Fibroblast of mammary gland (primary cell): ENCODE results near the gene MORF4L2.
"Not testable (repeated sequence)": the region's sequence is repeated elsewhere in the genome, so short reads cannot be mapped to it uniquely, and the experiment has no call there.

Experiments used
- DNase-seq: peaks from one replicate; pipeline ENCODE4 v3.0.0-alpha.2; 2010; ENCODE audit warnings: low read depth
- H3K4me3 ChIP-seq: 2 replicates; pipeline ENCODE4 v1.5.1; 2011; ENCODE audit warnings: low read depth, mild to moderate bottlenecking, low read length, moderate library complexity; ENCODE audit not compliant: control insufficient read depth
- TF ChIP-seq, protein P1 (sequence below): conservative IDR thresholded peaks from 2 replicates; pipeline ENCODE4 v1.5.1; 2011; ENCODE audit warnings: low read depth, low read length, inconsistent platforms; ENCODE audit not compliant: control insufficient read depth, insufficient read depth

Gene MORF4L2

DNA sequence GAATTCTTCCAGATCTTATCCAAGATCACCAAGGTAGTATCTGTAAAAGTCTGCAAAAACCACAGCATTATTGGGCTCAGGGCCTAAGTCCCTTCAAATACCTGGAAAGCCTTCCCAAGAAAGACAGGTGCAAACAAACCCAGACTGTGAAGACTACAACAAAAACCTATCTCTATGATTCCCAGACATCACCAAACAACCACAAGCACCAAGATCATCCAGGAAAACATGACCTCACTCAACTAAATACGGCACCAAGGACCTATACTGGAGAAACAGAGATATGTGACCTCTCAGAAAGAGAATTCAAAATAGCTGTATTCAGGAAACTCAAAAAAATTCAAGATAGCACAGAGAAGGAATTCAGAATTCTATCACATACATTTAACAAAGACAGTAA lies 42.4 kb downstream of the MORF4L2 start:
- H3K4me3 ChIP-seq: no peak overlapping the region
- TF ChIP-seq, protein P1, sequence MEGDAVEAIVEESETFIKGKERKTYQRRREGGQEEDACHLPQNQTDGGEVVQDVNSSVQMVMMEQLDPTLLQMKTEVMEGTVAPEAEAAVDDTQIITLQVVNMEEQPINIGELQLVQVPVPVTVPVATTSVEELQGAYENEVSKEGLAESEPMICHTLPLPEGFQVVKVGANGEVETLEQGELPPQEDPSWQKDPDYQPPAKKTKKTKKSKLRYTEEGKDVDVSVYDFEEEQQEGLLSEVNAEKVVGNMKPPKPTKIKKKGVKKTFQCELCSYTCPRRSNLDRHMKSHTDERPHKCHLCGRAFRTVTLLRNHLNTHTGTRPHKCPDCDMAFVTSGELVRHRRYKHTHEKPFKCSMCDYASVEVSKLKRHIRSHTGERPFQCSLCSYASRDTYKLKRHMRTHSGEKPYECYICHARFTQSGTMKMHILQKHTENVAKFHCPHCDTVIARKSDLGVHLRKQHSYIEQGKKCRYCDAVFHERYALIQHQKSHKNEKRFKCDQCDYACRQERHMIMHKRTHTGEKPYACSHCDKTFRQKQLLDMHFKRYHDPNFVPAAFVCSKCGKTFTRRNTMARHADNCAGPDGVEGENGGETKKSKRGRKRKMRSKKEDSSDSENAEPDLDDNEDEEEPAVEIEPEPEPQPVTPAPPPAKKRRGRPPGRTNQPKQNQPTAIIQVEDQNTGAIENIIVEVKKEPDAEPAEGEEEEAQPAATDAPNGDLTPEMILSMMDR: no peak
- no peak for DNase-seq

GRCh38 chrX:103640401-103641155 lies 45.9 kb downstream of the MORF4L2 start:
- peak; percentile 54 for DNase-seq
- no peak overlapping the region for H3K4me3 ChIP-seq
- TF ChIP-seq, protein P1: no peak

GRCh38 chrX:103638479-103639346 lies 47.8 kb downstream of the MORF4L2 start:
- not testable (repeated sequence) for H3K4me3 ChIP-seq, DNase-seq

DNA sequence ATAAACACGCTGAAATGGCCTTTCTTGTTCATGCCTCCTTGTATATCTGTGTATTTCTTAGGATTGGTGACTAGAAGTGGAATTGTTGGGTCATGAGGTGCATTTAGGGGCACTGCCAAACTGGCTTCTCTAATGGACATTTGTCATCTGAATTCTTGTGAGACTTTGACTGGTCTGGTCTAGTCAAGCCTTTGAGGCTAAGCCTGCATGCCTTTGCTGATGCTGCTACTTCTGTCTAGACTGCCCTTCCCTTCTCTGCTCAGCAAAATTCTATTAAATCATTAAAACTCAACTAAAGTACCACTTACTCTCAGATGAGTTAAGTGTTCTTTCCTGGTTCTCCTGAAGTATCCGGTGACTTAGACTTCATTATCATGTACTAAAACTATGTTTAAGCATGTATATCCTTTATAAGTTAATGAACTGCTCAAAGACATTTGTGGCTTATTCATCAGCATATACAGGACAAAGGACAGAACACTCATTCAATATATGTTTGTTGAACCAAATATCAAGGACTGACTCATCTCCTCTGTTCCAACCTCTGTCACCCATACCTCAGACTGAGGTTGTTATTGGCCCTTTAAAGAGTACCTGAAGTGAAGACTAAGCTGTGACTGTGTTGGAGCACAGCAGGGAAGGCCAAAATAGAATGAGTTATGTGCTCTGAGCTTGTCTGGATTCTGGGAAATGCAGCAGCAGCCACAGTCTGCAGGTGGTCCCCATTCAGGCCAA lies 48.7 kb downstream of the MORF4L2 start:
- no peak overlapping the region for H3K4me3 ChIP-seq
- TF ChIP-seq, protein P1: no peak
- peak; percentile 32 for DNase-seq

GRCh38 chrX:103635436-103635835 lies 51.1 kb downstream of the MORF4L2 start:
- DNase-seq: peak; percentile 12
- H3K4me3 ChIP-seq: no peak overlapping the region
- TF ChIP-seq, protein P1: no peak

GRCh38 chrX:103631145-103631544 lies 55.4 kb downstream of the MORF4L2 start:
- no peak for DNase-seq
- TF ChIP-seq, protein P1: no peak

More at GRCh38 chrX:103631145-103631544, 55.4 kb downstream of the MORF4L2 start:
- H3K4me3 ChIP-seq: no peak overlapping the region
